Stimulated activated CD8-positive, alpha-beta memory T cell treated with anti-CD3 and anti-CD28 coated beads, Interleukin-7, amount 100 ng/mL, for 48 hours (primary cell): Measurements from ENCODE around the gene SPAST.
"Not testable (repeated sequence)": the region's sequence is repeated elsewhere in the genome, so short reads cannot be mapped to it uniquely, and the experiment has no call there.

Experiments used
- DNase-seq, 2 donors: peaks; one replicate each; pipeline ENCODE4 v3.0.0-alpha.2; 2020; ENCODE audit warnings: low read depth in 1 of 2; ENCODE audit errors: extremely low read depth in 1 of 2

SPAST gene

GRCh38 chr2:32119161-32119560 lies 55.8 kb downstream of the SPAST start:
- DNase-seq = no peak

GRCh38 chr2:32124660-32125059 lies 61.3 kb downstream of the SPAST start:
- no peak for DNase-seq

- DNase-seq = no peak
These were observed 65.3 kb downstream of the SPAST start for GRCh38 chr2:32128636-32129035.

- no peak for DNase-seq
These were observed 65.7 kb downstream of the SPAST start for GRCh38 chr2:32129086-32129485.

GRCh38 chr2:32135409-32135808 lies 72.1 kb downstream of the SPAST start:
- DNase-seq = no peak

- DNase-seq = no peak
These were observed 72.7 kb downstream of the SPAST start for GRCh38 chr2:32136097-32136496.

- DNase-seq = not testable (repeated sequence)
These were observed 88.2 kb downstream of the SPAST start for GRCh38 chr2:32151544-32151943.

GRCh38 chr2:32159678-32160077 lies 96.3 kb downstream of the SPAST start:
- no peak for DNase-seq

- no peak for DNase-seq
These were observed 97.9 kb downstream of the SPAST start for GRCh38 chr2:32161296-32161695.

- not testable (repeated sequence) for DNase-seq
These were observed 100.9 kb downstream of the SPAST start for GRCh38 chr2:32164254-32164653.

GRCh38 chr2:32165027-32165347 lies 101.6 kb downstream of the SPAST start:
- DNase-seq = not testable (repeated sequence)

- DNase-seq = no peak
These were observed 102.8 kb downstream of the SPAST start for GRCh38 chr2:32166115-32166574.

GRCh38 chr2:32168513-32168912 lies 105.2 kb downstream of the SPAST start:
- DNase-seq = no peak

- no peak for DNase-seq
These were observed 109.5 kb downstream of the SPAST start for GRCh38 chr2:32172870-32173269.

GRCh38 chr2:32182667-32183066 lies 119.3 kb downstream of the SPAST start:
- DNase-seq = no peak

GRCh38 chr2:32189011-32189410 lies 125.7 kb downstream of the SPAST start:
- DNase-seq = no peak

GRCh38 chr2:32192418-32192817 lies 129.1 kb downstream of the SPAST start:
- no peak for DNase-seq

GRCh38 chr2:32200814-32201213 lies 137.5 kb downstream of the SPAST start:
- DNase-seq = no peak

- not testable (repeated sequence) for DNase-seq
These were observed 140.1 kb downstream of the SPAST start for GRCh38 chr2:32203428-32203827.
